ENCODE measurements around the gene GJB5.
"Not testable (repeated sequence)": the region's sequence is repeated elsewhere in the genome, so short reads cannot be mapped to it uniquely, and the experiment has no call there.

GJB5 gene

DNA sequence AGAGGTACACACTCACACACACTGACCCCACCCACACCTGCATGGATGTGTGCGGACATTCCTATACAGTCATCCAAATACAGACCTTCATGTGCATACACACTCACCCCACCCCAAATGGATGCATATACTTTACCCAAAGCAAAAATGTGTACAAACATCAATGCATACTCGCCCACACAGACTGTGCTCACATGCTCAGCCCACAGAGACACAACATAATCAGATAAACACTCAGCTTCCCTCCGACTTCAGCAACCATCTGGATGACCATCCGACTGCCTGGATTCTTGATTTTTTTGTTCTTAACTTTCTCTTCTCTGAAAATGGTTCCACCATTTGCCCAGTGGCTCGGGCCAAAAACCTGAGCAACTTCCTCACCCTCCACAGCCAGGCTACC, 24.4 kb upstream of the GJB5 start:
- peaks cover 20% of the 10 kb centered on the region for H3K27me3 Mint-ChIP-seq
- no peak overlapping the region for H3K27ac Mint-ChIP-seq (ENCODE audit: low read depth)
- H3K36me3 Mint-ChIP-seq (ENCODE audit: insufficient read depth) = no peaks in the 10 kb centered on the region
- no peaks in the 10 kb centered on the region for H3K4me1 Mint-ChIP-seq
- DNase-seq (ENCODE audit: low spot score in 2 of 2) (no peak), ATAC-seq (replicated peaks; ENCODE audit: extremely low read depth, poor library complexity, severe bottlenecking) (no peak)
- no peak overlapping the region for H3K4me3 Mint-ChIP-seq
- no peaks in the 10 kb centered on the region for H3K9me3 Mint-ChIP-seq

- ATAC-seq (replicated peaks; ENCODE audit: extremely low read depth, poor library complexity, severe bottlenecking); H3K4me3 Mint-ChIP-seq; H3K4me1 Mint-ChIP-seq; H3K27ac Mint-ChIP-seq (ENCODE audit: low read depth); DNase-seq (ENCODE audit: low spot score in 2 of 2); H3K9me3 Mint-ChIP-seq; H3K36me3 Mint-ChIP-seq (ENCODE audit: insufficient read depth): not testable (repeated sequence)
- peaks cover 32% of the 10 kb centered on the region for H3K27me3 Mint-ChIP-seq
These were observed 22.0 kb upstream of the GJB5 start for GRCh38 chr1:34732831-34733230.

GRCh38 chr1:34736692-34737091, 18.2 kb upstream of the GJB5 start:
- no peaks in the 10 kb centered on the region for H3K36me3 Mint-ChIP-seq (ENCODE audit: insufficient read depth)
- H3K27ac Mint-ChIP-seq (ENCODE audit: low read depth) = no peak overlapping the region
- H3K27me3 Mint-ChIP-seq = peaks cover 32% of the 10 kb centered on the region
- H3K9me3 Mint-ChIP-seq = no peaks in the 10 kb centered on the region
- H3K4me1 Mint-ChIP-seq = no peaks in the 10 kb centered on the region
- ATAC-seq (replicated peaks; ENCODE audit: extremely low read depth, poor library complexity, severe bottlenecking) (no peak), DNase-seq (ENCODE audit: low spot score in 2 of 2) (no peak)
- no peak overlapping the region for H3K4me3 Mint-ChIP-seq

GRCh38 chr1:34737236-34737635, 17.6 kb upstream of the GJB5 start:
- peaks cover 36% of the 10 kb centered on the region for H3K27me3 Mint-ChIP-seq
- not testable (repeated sequence) for H3K4me1 Mint-ChIP-seq; ATAC-seq (replicated peaks; ENCODE audit: extremely low read depth, poor library complexity, severe bottlenecking); DNase-seq (ENCODE audit: low spot score in 2 of 2); H3K9me3 Mint-ChIP-seq; H3K27ac Mint-ChIP-seq (ENCODE audit: low read depth); H3K4me3 Mint-ChIP-seq; H3K36me3 Mint-ChIP-seq (ENCODE audit: insufficient read depth)

DNA sequence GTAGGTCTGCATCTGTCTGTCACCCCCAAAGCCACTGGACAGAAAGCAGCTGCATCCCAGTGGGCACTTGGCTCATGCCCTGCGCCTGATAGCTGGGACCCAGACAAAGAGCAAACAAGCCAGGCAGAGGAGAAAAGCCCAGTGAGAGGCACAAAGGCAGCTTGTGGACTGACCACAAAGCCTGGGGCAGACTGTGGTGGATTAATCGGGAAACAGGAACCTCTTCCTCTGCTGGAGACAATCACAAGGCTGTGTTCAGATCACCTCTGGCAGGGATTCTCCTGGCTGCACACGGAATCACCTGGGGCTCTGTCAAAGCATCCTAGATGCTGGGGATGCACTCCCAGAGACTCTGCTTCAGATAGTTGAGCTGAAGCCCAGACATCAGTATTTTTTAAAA, 15.2 kb upstream of the GJB5 start:
- ATAC-seq (replicated peaks; ENCODE audit: extremely low read depth, poor library complexity, severe bottlenecking) = no peak
- Mint-ChIP-seq H3K27ac (ENCODE audit: low read depth) (no peak overlapping the region), H3K36me3 (ENCODE audit: insufficient read depth) (no peaks in the 10 kb centered on the region), H3K9me3 (no peaks in the 10 kb centered on the region), H3K4me3 (no peak overlapping the region), H3K4me1 (no peaks in the 10 kb centered on the region), H3K27me3 (peaks cover 31% of the 10 kb centered on the region)
- no peak for DNase-seq (ENCODE audit: low spot score in 2 of 2)

DNA sequence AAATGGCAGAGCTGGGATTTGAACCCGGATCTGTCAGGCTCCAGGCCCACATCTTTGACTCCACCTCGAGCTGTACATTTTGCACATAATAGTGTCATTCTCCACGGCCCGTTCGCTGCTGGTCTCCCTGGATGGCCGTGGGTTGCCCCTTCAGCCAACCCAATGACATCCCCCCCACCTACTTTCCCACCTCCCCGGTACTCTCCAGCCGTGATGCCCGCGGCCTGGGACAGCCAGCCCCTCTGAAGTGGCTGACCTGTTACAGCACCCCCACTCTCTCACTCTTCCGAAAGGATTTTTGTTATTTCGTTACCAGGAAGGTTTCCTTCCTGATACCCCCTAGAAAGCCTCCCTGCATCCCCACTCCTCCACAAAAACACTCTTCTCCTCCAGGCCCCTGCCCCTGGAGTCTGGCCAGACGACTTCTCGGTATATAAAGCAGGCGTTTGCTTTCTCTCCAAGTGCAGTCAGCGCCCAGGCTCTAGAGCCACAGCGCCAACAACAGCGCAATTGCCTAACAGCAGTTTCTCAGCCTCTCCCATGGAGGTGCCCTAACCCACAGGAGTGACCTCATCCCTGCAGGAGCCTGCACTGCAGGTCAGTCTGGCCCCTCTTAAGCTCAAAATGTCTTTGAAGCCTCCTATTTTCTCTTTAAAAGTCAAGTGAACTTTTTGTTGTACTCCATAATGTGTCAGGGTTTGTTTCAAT, 14.5 kb upstream of the GJB5 start:
- no peak for ATAC-seq (replicated peaks; ENCODE audit: extremely low read depth, poor library complexity, severe bottlenecking)

GRCh38 chr1:34742667-34743270, 12.1 kb upstream of the GJB5 start:
- H3K36me3 Mint-ChIP-seq (ENCODE audit: insufficient read depth) = no peaks in the 10 kb centered on the region
- no peaks in the 10 kb centered on the region for H3K9me3 Mint-ChIP-seq
- DNase-seq (ENCODE audit: low spot score in 2 of 2) (peak; percentile 34 to 57), ATAC-seq (replicated peaks; ENCODE audit: extremely low read depth, poor library complexity, severe bottlenecking) (peak; percentile 60)
- H3K4me3 Mint-ChIP-seq = no peak overlapping the region
- H3K27ac Mint-ChIP-seq (ENCODE audit: low read depth) = no peak overlapping the region
- no peaks in the 10 kb centered on the region for H3K4me1 Mint-ChIP-seq
- H3K27me3 Mint-ChIP-seq = peaks cover 22% of the 10 kb centered on the region

More for the DNA sequence above, 14.5 kb upstream of the GJB5 start:
- Mint-ChIP-seq H3K27me3 (peaks cover 29% of the 10 kb centered on the region), H3K4me1 (no peaks in the 10 kb centered on the region), H3K9me3 (no peaks in the 10 kb centered on the region), H3K27ac (ENCODE audit: low read depth) (no peak overlapping the region), H3K4me3 (no peak overlapping the region), H3K36me3 (ENCODE audit: insufficient read depth) (no peaks in the 10 kb centered on the region)
- no peak for DNase-seq (ENCODE audit: low spot score in 2 of 2)

GRCh38 chr1:34743775-34744174, 11.1 kb upstream of the GJB5 start:
- DNase-seq (ENCODE audit: low spot score in 2 of 2) = no peak
- Mint-ChIP-seq H3K9me3 (no peaks in the 10 kb centered on the region), H3K4me1 (no peaks in the 10 kb centered on the region), H3K27ac (ENCODE audit: low read depth) (no peak overlapping the region), H3K4me3 (no peak overlapping the region), H3K27me3 (peaks cover 30% of the 10 kb centered on the region), H3K36me3 (ENCODE audit: insufficient read depth) (no peaks in the 10 kb centered on the region)
- ATAC-seq (replicated peaks; ENCODE audit: extremely low read depth, poor library complexity, severe bottlenecking) = no peak

DNA sequence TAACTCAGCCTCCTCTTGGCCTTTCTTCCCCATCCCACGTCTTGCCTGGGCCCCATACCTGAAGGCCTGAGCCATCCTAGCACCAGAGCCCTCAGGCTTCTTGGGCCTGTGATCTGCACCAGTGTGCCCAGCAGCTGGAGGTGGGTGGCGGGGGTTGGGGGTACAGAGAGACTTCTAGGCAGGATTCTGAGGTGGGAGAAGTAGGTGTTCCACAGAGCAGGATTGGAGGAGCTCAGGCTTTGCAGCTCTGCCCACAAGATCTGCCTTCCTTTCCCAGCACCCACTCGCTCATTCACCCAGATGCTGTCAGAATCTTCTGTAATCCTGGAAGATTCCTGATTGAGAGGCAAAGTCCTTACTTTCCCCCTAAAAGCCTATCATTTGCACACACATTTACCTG, 10.0 kb upstream of the GJB5 start:
- H3K27ac Mint-ChIP-seq (ENCODE audit: low read depth) = no peak overlapping the region
- no peak overlapping the region for H3K4me3 Mint-ChIP-seq
- H3K9me3 Mint-ChIP-seq = no peaks in the 10 kb centered on the region

GRCh38 chr1:34745666-34746065, 9.2 kb upstream of the GJB5 start:
- H3K9me3 Mint-ChIP-seq = no peaks in the 10 kb centered on the region
- H3K27me3 Mint-ChIP-seq = peaks cover 30% of the 10 kb centered on the region

More for the DNA sequence above, 10.0 kb upstream of the GJB5 start:
- peaks cover 30% of the 10 kb centered on the region for H3K27me3 Mint-ChIP-seq
- DNase-seq (ENCODE audit: low spot score in 2 of 2) = no peak
- H3K36me3 Mint-ChIP-seq (ENCODE audit: insufficient read depth) = no peaks in the 10 kb centered on the region
- H3K4me1 Mint-ChIP-seq = no peaks in the 10 kb centered on the region
- ATAC-seq (replicated peaks; ENCODE audit: extremely low read depth, poor library complexity, severe bottlenecking) = no peak

GRCh38 chr1:34746101-34746500, 8.7 kb upstream of the GJB5 start:
- H3K9me3 Mint-ChIP-seq = no peaks in the 10 kb centered on the region
- no peaks in the 10 kb centered on the region for H3K36me3 Mint-ChIP-seq (ENCODE audit: insufficient read depth)
- H3K27ac Mint-ChIP-seq (ENCODE audit: low read depth) = no peak overlapping the region
- H3K27me3 Mint-ChIP-seq = peaks cover 30% of the 10 kb centered on the region
- H3K4me3 Mint-ChIP-seq = no peak overlapping the region
- H3K4me1 Mint-ChIP-seq = no peaks in the 10 kb centered on the region
- ATAC-seq (replicated peaks; ENCODE audit: extremely low read depth, poor library complexity, severe bottlenecking) (no peak), DNase-seq (ENCODE audit: low spot score in 2 of 2) (no peak)

More at GRCh38 chr1:34745666-34746065, 9.2 kb upstream of the GJB5 start:
- DNase-seq (ENCODE audit: low spot score in 2 of 2) (no peak), ATAC-seq (replicated peaks; ENCODE audit: extremely low read depth, poor library complexity, severe bottlenecking) (no peak)
- Mint-ChIP-seq H3K27ac (ENCODE audit: low read depth) (no peak overlapping the region), H3K36me3 (ENCODE audit: insufficient read depth) (no peaks in the 10 kb centered on the region), H3K4me1 (no peaks in the 10 kb centered on the region), H3K4me3 (no peak overlapping the region)

DNA sequence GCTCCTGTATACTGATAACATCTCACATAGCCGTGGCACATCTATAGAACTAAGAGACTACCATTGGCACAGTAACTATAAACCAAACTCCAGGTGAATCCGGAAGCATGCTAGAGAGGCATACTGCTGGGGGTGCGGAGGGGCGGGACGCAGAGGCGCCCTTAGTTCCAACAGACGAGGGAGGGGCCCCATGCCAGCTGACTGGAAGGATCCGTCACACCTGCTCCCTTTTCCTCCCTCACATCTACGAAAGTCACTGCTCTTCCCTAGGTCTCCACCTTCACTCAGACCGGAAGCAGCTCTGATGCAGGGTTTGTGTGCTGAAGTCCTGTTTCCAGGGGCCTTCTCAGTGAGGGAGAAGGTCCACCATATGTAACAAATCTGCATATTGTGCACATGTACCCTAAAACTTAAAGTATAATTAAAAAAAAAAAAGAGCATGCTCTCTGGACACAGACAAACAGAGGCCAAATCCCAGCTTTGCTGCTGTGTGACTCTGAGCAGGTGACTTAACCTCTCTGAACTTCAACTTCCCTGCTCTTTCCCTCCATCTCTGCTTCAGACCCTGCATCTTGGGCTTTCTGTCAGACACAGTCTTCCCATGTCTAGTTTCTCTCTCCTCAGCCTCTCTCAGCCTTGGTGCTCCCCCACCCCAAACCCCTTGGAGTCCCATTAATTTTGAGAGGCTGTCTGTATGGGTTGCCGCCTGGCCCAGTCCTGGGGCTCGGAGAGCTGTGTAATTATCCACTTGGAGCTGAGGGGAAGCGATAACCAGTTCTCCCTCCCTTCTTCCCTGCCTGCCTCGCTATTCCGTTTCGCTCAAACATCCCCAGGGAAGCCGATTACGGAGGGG, 7.8 kb upstream of the GJB5 start:
- Mint-ChIP-seq H3K9me3 (no peaks in the 10 kb centered on the region), H3K27me3 (peaks cover 29% of the 10 kb centered on the region), H3K4me1 (no peaks in the 10 kb centered on the region)

GRCh38 chr1:34747638-34747941, 7.3 kb upstream of the GJB5 start:
- no peaks in the 10 kb centered on the region for H3K36me3 Mint-ChIP-seq (ENCODE audit: insufficient read depth)

More for the DNA sequence above, 7.8 kb upstream of the GJB5 start:
- Mint-ChIP-seq H3K4me3 (no peak overlapping the region), H3K27ac (ENCODE audit: low read depth) (no peak overlapping the region), H3K36me3 (ENCODE audit: insufficient read depth) (no peaks in the 10 kb centered on the region)
- no peak for DNase-seq (ENCODE audit: low spot score in 2 of 2)
- ATAC-seq (replicated peaks; ENCODE audit: extremely low read depth, poor library complexity, severe bottlenecking) = no peak

More at GRCh38 chr1:34747638-34747941, 7.3 kb upstream of the GJB5 start:
- H3K9me3 Mint-ChIP-seq = no peaks in the 10 kb centered on the region
- ATAC-seq (replicated peaks; ENCODE audit: extremely low read depth, poor library complexity, severe bottlenecking) (no peak), DNase-seq (ENCODE audit: low spot score in 2 of 2) (no peak)
- no peaks in the 10 kb centered on the region for H3K4me1 Mint-ChIP-seq
- no peak overlapping the region for H3K27ac Mint-ChIP-seq (ENCODE audit: low read depth)
- H3K27me3 Mint-ChIP-seq = peaks cover 23% of the 10 kb centered on the region
- H3K4me3 Mint-ChIP-seq = no peak overlapping the region
